Left lobe of liver (tissue), 2 donors: ENCODE measurements around the gene NUDC. TPM values are rescaled to one million over a fixed set of nuclear protein-coding genes. Genes with fewer than 3 reads are reported as not detected.
"Not testable (repeated sequence)": the region's sequence is repeated elsewhere in the genome, so short reads cannot be mapped to it uniquely, and the experiment has no call there.

Experiments used
- ATAC-seq: fragments of 200-7000 bp; cut with Tn5 transposase; one replicate; pipeline ENCODE4 v1.9.1; 2020; ENCODE audit warnings: mild to moderate bottlenecking, moderate library complexity
- DNase-seq: peaks from one replicate; pipeline ENCODE4 v3.0.0-alpha.2; 2020; ENCODE audit warnings: low spot score
- total RNA-seq: library from RNA; stranded (reverse); gene quantifications from one replicate; pipeline ENCODE4 v1.2.1, GENCODE V29; 2021
- donor health status: DM: no; HTN: no; CAD: no; lungs with moderate emphysema.
- donor health status: DM: no; HTN: yes; CAD: no.

The NUDC gene
- total RNA-seq, 1 donor from 2014 or later: 43.2 TPM

GRCh38 chr1:26986658-26987057, 65.1 kb downstream of the NUDC start:
- ATAC-seq: no peak
- DNase-seq: no peak

DNA sequence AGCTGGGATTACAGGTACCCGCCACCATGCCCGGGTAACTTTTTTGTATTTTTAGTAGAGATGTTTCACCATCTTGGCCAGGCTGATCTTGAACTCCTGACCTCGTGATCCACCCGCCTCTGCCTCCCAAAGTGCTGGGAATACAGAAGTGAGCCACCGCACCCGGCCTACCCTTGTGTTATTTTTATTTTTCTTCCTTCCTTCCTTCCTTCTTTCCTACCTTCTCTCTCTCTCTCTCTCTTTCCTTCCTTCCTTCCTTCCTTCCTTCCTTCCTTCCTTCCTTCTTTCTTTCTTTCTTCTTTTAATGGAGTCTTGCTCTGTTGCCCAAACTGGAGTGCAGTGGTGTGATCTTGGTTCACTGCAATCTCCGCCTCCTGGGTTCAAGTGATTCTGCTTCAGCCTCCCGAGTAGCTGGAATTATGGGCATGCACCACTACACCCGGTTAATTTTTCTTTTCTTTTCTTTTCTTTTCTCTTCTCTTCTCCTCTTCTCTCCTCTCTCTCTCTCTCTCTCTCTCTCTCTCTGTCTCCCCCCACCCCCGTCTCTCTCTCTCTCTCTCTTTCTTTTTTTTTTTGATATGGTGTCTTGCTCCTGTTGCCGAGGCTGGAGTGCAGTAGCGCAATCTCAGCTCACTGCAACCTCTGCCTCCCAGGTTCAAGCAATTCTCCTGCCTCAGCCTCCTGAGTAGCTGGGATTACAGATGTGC, 68.0 kb downstream of the NUDC start:
- ATAC-seq, DNase-seq: not testable (repeated sequence)

- DNase-seq (no peak), ATAC-seq (peak; percentile 22)
These were observed 70.0 kb downstream of the NUDC start for GRCh38 chr1:26991310-26992116.

- peak; percentile 63 for ATAC-seq
- peak; percentile 67 for DNase-seq
These were observed 71.9 kb downstream of the NUDC start, which contains the start of gene TRNP1 for GRCh38 chr1:26993237-26994019. TSS of gene TRNP1 (plus strand) at chr1:26993692. CDS start at chr1:26993787, 95 bp downstream.

DNA sequence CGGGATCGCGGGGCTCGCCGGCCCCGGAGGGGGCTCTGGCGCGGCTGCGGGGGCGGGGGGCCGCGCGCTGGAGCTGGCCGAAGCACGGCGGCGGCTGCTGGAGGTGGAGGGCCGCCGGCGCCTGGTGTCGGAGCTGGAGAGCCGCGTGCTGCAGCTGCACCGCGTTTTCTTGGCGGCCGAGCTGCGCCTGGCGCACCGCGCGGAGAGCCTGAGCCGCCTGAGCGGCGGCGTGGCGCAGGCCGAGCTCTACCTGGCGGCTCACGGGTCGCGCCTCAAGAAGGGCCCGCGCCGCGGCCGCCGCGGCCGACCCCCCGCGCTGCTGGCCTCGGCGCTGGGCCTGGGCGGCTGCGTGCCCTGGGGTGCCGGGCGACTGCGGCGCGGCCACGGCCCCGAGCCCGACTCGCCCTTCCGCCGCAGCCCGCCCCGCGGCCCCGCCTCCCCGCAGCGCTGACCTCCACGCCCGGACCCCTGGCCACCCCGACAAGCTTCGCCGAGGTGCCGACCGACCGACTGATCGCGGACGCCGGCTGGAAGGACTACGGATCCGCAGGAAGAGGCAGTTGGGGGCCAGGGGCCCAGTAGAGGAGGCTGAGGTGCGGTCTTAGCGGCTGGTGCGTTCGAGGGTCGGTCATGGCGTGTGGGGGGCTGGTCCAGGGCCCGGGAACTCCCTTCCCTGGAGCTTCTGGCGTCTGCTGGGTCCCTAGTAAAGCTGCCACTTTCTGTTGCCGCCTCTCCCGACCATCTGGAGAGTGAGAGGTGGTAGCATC, 72.7 kb downstream of the NUDC start:
- peak; percentile 55 for ATAC-seq

DNA sequence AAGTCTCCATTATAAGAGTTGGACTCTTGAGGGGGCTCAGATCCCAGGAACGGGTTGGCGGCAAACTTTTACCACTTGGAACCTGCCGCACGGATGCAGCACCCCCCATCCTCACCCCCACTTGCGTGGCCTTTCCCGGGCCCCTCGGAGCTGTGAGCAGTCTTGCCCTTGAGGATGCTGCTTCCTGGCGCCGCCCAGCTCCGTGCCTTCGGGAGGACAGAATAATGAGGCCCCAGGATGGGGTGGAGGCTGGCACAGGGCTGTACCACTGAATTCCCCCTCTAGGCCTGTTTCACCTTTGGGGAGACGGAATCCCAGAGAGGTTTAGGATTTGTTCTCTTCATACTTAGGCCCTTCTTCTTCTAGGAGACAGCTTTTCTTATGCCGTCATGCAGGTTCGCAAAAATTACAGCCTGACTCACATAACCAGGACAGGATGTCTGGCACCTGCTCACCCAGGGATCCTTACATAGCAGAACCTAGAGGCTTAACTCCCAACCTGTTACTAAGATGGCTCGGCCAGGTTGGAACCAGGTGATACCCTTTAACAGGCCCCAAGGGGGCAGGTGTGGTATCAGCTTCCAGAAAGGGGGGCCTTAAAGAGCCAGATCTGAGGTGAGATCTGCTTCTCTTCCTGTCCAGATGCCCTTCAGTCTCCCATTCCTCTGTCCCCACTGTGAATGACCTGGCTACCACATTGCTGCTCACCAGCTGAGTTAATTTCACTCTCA, 73.4 kb downstream of the NUDC start:
- no peak for ATAC-seq
- DNase-seq: no peak

More for the DNA sequence above, 72.7 kb downstream of the NUDC start:
- no peak for DNase-seq

DNA sequence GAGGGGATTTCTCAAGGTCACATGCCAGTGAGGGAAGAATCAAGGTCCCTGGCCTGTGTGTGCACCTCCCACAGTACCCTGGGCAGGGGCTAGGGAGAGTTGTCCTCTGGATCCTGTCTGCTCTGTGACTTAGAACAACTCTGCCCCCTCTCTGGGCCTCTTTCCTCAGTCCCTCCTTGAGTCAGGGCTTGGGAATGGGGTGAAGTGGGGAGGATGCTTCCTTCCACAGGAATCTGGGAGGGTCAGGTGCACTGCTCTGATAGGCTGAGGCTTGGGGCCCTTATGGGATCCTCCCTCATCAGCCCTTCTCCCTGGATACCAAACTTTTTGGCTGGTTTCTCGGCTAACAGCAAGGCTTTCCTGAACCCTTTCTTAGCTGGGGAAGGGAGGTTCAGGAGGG, 74.5 kb downstream of the NUDC start:
- DNase-seq (no peak), ATAC-seq (no peak)

Other genes starting within 250 kb of the NUDC start
- 27.0 TPM for gene ARID1A, start 225.7 kb upstream of the NUDC start, total RNA-seq
- 30.8 TPM for gene PIGV, start 133.8 kb upstream of the NUDC start, total RNA-seq
- 10.3 TPM for gene ZDHHC18, start 95.1 kb upstream of the NUDC start, total RNA-seq
- gene SFN, start 58.6 kb upstream of the NUDC start, total RNA-seq: 0.40 TPM
- gene GPN2, start 31.5 kb upstream of the NUDC start, total RNA-seq: 15.9 TPM
- gene GPATCH3, start 21.3 kb upstream of the NUDC start, total RNA-seq: 7.1 TPM
- gene NR0B2, start 7.8 kb upstream of the NUDC start, total RNA-seq: 79.2 TPM
- gene KDF1, start 38.7 kb downstream of the NUDC start, total RNA-seq: 2.9 TPM
- 2.8 TPM for gene TRNP1, start 71.9 kb downstream of the NUDC start, total RNA-seq
- gene TENT5B, start 91.1 kb downstream of the NUDC start, total RNA-seq: 0.13 TPM
- gene SLC9A1, start 233.4 kb downstream of the NUDC start, total RNA-seq: 2.7 TPM